OCI-LY1 (cell line): Measurements from ENCODE around the gene SERPINI1.

Experiments used
- EZH2 ChIP-seq: fragments of 200-600 bp; sonication (generic), shearing (Covaris generic); IDR thresholded peaks from 2 replicates; pipeline ENCODE4 v1.8.0; 2017; ENCODE audit warnings: borderline replicate concordance, mixed run types, mild to moderate bottlenecking, antibody characterized with exemption, low read length, moderate library complexity, mixed read lengths
- TF ChIP-seq, protein P1 (sequence below): fragments of 200-600 bp; sonication (generic), shearing (Covaris generic); IDR thresholded peaks from 2 replicates; pipeline ENCODE4 v1.5.1; 2017; ENCODE audit warnings: mild to moderate bottlenecking, antibody characterized with exemption, low read length, moderate library complexity, mixed read lengths

DNA sequence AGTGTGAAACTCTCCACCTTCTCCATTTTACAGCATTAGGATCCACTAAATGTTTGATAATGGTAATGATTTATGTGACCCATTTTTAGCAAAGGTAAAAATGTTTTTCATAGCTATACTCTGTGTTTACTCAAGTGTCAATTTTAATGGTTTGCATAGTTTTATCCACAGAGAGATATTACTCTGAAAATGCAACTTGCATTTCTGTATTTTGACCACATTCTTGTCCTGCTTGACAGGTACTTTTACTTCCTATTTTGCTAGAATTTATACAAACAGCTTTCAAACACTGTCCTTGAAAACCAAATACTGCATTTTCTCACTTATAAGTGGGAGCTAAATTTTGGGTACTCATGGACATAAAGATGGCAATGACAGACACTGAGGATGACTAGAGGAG is 62.9 kb downstream of the SERPINI1 start:
- TF ChIP-seq, protein P1, sequence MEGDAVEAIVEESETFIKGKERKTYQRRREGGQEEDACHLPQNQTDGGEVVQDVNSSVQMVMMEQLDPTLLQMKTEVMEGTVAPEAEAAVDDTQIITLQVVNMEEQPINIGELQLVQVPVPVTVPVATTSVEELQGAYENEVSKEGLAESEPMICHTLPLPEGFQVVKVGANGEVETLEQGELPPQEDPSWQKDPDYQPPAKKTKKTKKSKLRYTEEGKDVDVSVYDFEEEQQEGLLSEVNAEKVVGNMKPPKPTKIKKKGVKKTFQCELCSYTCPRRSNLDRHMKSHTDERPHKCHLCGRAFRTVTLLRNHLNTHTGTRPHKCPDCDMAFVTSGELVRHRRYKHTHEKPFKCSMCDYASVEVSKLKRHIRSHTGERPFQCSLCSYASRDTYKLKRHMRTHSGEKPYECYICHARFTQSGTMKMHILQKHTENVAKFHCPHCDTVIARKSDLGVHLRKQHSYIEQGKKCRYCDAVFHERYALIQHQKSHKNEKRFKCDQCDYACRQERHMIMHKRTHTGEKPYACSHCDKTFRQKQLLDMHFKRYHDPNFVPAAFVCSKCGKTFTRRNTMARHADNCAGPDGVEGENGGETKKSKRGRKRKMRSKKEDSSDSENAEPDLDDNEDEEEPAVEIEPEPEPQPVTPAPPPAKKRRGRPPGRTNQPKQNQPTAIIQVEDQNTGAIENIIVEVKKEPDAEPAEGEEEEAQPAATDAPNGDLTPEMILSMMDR, result no peak
- TF ChIP-seq EZH2, result no peak
